SU-DHL-6 (cell line): Measurements from ENCODE around the gene LRRC26.

Experiments
- H2AFZ ChIP-seq: fragments of 200-600 bp; sonication (generic); 2 replicates; pipeline ENCODE4 v1.6.1; 2014; ENCODE audit warnings: low read depth, mild to moderate bottlenecking, moderate library complexity, mixed read lengths, antibody characterized with exemption, low read length; ENCODE audit not compliant: severe bottlenecking
- H3F3A ChIP-seq: fragments of 200-600 bp; shearing (Covaris generic); 2 replicates; pipeline ENCODE4 v1.6.0; 2016; ENCODE audit warnings: antibody characterized with exemption, mild to moderate bottlenecking; ENCODE audit not compliant: insufficient read depth
- H3K27ac ChIP-seq: fragments of 200-600 bp; sonication (generic); 2 replicates; pipeline ENCODE4 v1.5.1; 2016; ENCODE audit warnings: low read depth, mild to moderate bottlenecking, low read length, moderate library complexity, mixed read lengths
- H3K27me3 ChIP-seq: fragments of 200-600 bp; sonication (generic), shearing (Covaris generic); 2 replicates; pipeline ENCODE4 v1.6.0; 2014; ENCODE audit warnings: mild to moderate bottlenecking, low read length
- H3K36me3 ChIP-seq: fragments of 200-600 bp; sonication (generic); 2 replicates; pipeline ENCODE4 v1.6.1; 2014; ENCODE audit warnings: mild to moderate bottlenecking, low read length, mixed read lengths
- H3K4me2 ChIP-seq: fragments of 300-600, 200-600 bp; shearing (Covaris generic), sonication (generic); 2 replicates; pipeline ENCODE4 v1.6.0; 2014; ENCODE audit warnings: low read length, low read depth, mild to moderate bottlenecking; ENCODE audit not compliant: poor library complexity, severe bottlenecking
- H3K4me3 ChIP-seq: fragments of 200-600 bp; sonication (generic); 2 replicates; pipeline ENCODE4 v1.5.1; 2014; ENCODE audit warnings: antibody characterized with exemption, low read length, mild to moderate bottlenecking, mixed read lengths; ENCODE audit not compliant: insufficient read depth, poor library complexity, severe bottlenecking
- H3K79me2 ChIP-seq: fragments of 200-600 bp; sonication (generic); 2 replicates; pipeline ENCODE4 v1.6.1; 2014; ENCODE audit warnings: mild to moderate bottlenecking, low read length, moderate library complexity; ENCODE audit not compliant: insufficient read depth
- H3K9ac ChIP-seq: fragments of 200-600 bp; sonication (generic); 2 replicates; pipeline ENCODE4 v1.7.0; 2014; ENCODE audit warnings: mild to moderate bottlenecking, low read length
- H3K9me2 ChIP-seq: fragments of 200-600 bp; sonication (generic); replicated peaks from 2 replicates; pipeline ENCODE4 v1.6.1; 2014; ENCODE audit warnings: low read length; ENCODE audit not compliant: insufficient read depth
- H3K9me3 ChIP-seq: fragments of 200-600 bp; sonication (generic); 2 replicates; pipeline ENCODE4 v1.6.1; 2014; ENCODE audit warnings: low read length, mixed read lengths; ENCODE audit not compliant: insufficient read depth
- H4K20me1 ChIP-seq: fragments of 200-600 bp; sonication (generic); 2 replicates; pipeline ENCODE4 v1.6.1; 2014; ENCODE audit warnings: low read depth, mild to moderate bottlenecking, antibody characterized with exemption, low read length, moderate library complexity, mixed read lengths
- EZH2phosphoT487 ChIP-seq: fragments of 200-600 bp; sonication (generic), shearing (Covaris generic); conservative IDR thresholded peaks from 2 replicates; pipeline ENCODE4 v1.6.1; 2018; ENCODE audit warnings: mild to moderate bottlenecking, antibody characterized with exemption, low read length, moderate library complexity, mixed read lengths
- TF ChIP-seq, protein P1 (sequence below): fragments of 200-600 bp; sonication (generic); IDR thresholded peaks from one replicate; pipeline ENCODE4 v1.5.1; 2017; ENCODE audit warnings: antibody characterized with exemption, mild to moderate bottlenecking, low read length, moderate library complexity; ENCODE audit not compliant: insufficient read depth, poor library complexity, severe bottlenecking

The LRRC26 gene

DNA sequence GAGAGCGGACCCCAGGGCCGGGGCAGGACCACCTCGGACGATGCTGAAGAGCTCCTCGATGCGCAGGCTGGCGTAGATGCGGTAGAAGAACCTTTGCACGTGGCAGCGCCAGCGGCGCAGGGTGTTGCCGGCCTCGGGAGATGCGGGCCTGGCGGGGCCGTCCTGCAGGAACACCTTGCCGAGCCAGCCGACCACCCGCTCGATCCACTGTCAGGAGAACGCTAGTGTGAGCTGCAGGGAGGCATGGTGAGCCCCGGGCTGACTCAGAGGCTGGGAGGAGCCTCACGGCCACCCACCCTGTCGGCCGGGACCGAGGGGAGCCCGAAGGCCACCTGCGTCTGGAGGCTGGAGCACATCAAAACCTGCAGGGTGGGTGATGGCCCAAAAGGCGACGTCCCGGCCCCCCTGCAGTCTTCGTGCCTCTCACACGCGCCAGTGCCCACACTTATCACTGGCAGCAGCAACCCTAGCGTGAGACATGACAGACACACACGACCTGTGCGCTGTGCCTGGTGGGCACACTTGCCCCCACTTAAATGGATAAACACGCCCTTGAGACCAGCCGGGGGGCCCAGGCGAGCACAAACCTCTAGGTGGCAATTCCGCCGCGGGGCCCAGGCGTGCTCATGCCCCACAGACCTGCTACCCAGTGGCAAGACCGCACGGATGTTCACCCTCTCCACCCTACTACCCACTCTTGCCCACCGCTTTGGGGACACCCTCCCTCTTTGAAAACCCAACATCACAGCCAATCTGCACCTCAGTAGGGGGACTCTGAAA is 15.2 kb upstream of the LRRC26 start:
- Histone ChIP-seq H3K27ac (no peak overlapping the region), H3K27me3 (no peaks in the 10 kb centered on the region), H3F3A (no peaks in the 10 kb centered on the region), H3K4me2 (no peak overlapping the region), H4K20me1 (no peaks in the 10 kb centered on the region), H2AFZ (no peak overlapping the region), H3K4me3 (no peak overlapping the region), H3K9me2 (no peaks in the 10 kb centered on the region), H3K79me2 (peaks cover 20% of the 10 kb centered on the region), H3K9me3 (no peaks in the 10 kb centered on the region), H3K36me3 (no peaks in the 10 kb centered on the region), H3K9ac (no peak overlapping the region)
- TF ChIP-seq, protein P1, sequence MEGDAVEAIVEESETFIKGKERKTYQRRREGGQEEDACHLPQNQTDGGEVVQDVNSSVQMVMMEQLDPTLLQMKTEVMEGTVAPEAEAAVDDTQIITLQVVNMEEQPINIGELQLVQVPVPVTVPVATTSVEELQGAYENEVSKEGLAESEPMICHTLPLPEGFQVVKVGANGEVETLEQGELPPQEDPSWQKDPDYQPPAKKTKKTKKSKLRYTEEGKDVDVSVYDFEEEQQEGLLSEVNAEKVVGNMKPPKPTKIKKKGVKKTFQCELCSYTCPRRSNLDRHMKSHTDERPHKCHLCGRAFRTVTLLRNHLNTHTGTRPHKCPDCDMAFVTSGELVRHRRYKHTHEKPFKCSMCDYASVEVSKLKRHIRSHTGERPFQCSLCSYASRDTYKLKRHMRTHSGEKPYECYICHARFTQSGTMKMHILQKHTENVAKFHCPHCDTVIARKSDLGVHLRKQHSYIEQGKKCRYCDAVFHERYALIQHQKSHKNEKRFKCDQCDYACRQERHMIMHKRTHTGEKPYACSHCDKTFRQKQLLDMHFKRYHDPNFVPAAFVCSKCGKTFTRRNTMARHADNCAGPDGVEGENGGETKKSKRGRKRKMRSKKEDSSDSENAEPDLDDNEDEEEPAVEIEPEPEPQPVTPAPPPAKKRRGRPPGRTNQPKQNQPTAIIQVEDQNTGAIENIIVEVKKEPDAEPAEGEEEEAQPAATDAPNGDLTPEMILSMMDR: no peak
- no peak for TF ChIP-seq EZH2phosphoT487

DNA sequence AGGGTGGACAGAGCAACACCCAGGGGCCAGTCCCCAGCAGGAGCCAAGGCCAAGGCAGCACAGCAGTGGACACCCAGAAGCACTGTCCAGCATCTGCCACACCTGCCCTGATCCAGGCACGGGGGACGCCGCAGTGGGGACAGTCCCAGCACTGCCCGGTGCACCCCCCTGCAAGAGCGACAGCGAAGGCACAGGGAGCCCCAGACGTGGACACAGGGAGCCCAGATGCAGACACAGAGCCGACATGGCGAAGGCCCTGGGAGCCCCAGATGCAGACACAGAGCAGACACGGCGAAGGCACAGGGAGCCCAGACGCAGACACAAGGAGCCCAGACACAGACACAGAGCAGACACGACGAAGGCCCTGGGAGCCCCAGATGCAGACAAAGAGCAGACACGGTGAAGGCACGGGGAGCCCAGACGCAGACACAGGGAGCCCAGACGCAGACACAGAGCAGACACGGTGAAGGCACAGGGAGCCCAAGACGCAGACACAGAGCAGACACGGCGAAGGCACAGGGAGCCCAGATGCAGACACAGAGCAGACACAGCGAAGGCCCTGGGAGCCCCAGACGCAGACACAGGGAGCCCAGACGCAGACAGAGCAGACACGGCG is 14.2 kb upstream of the LRRC26 start:
- H3K27me3 ChIP-seq: no peaks in the 10 kb centered on the region

DNA sequence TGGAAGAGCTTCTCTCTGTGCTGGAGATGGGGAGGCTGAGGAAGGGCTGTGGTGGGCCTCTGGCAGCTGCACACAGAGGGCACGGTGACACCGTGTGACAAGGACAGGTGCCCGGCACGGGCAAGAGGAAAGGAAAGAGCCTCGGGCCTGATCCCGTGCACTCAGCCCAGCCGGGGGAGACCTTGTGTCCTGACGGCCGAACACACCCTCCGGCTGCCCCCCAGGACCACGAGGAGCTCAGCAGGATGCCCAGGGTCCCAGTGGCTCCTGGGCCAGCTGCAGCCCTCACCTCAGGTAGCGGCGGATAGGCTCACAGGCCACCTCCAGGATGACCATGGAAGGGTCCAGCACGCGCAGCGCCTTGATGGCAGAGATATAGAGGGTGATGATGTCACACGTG is 13.0 kb upstream of the LRRC26 start:
- Histone ChIP-seq H3K4me3 (no peak overlapping the region), H3K27me3 (no peaks in the 10 kb centered on the region), H3F3A (no peaks in the 10 kb centered on the region), H3K9me2 (no peaks in the 10 kb centered on the region), H3K36me3 (no peaks in the 10 kb centered on the region), H3K4me2 (no peak overlapping the region), H3K9ac (no peak overlapping the region), H3K9me3 (no peaks in the 10 kb centered on the region), H4K20me1 (no peaks in the 10 kb centered on the region), H2AFZ (no peak overlapping the region), H3K27ac (no peak overlapping the region), H3K79me2 (peaks cover 9% of the 10 kb centered on the region)
- TF ChIP-seq, protein P1: no peak
- no peak for TF ChIP-seq EZH2phosphoT487

More for the DNA sequence above, 14.2 kb upstream of the LRRC26 start:
- H3K9ac ChIP-seq: no peak overlapping the region
- no peaks in the 10 kb centered on the region for H3F3A ChIP-seq
- H3K4me2 ChIP-seq: no peak overlapping the region
- H3K27ac ChIP-seq: no peak overlapping the region
- no peaks in the 10 kb centered on the region for H4K20me1 ChIP-seq
- H2AFZ ChIP-seq: no peak overlapping the region
- no peaks in the 10 kb centered on the region for H3K9me3 ChIP-seq
- peaks cover 14% of the 10 kb centered on the region for H3K79me2 ChIP-seq
- TF ChIP-seq, protein P1: no peak
- TF ChIP-seq EZH2phosphoT487: no peak
- H3K36me3 ChIP-seq: no peaks in the 10 kb centered on the region
- no peak overlapping the region for H3K4me3 ChIP-seq
- H3K9me2 ChIP-seq: no peaks in the 10 kb centered on the region
